ENCODE data around the gene PHF3.

DNA sequence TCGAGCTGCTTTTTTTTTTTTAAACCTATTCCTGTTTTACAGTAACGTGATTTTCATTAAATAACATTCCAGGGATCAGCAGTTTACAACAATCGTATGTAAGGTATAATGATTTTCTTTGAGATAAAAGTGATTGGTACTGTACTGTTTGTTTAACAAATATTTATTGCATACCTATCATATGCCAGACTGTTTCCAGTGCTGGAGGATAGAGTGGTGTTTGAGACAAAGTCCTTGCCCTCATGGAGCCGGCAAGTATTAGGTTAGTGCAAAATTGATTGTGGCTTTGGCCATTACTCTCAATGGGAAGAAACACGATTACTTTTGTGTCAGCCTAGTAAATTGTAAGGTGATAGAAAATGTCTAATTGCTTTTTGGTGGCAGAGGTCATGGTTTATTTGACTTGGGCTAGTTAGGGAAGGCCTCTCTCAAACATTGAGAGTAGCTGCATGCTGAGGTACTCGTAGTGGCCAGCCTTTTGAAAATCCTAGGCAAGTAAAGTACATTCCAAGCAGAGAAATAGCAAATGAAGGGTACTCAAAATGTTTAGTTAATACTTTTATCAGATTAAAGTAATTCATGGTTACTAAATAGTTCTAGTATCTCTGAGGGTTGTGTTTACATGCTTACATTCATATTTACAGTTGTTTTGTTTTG lies 35.6 kb downstream of the PHF3 start:
- TF ChIP-seq, protein P1, sequence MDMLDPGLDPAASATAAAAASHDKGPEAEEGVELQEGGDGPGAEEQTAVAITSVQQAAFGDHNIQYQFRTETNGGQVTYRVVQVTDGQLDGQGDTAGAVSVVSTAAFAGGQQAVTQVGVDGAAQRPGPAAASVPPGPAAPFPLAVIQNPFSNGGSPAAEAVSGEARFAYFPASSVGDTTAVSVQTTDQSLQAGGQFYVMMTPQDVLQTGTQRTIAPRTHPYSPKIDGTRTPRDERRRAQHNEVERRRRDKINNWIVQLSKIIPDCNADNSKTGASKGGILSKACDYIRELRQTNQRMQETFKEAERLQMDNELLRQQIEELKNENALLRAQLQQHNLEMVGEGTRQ (CRISPR knock-in tag; IDR thresholded peaks at IDR 0.05), result no peak
- TF ChIP-seq CTCF (IDR thresholded peaks at IDR 0.05), result no peak
- no peak for TF ChIP-seq ZNF121 (CRISPR knock-in tag; IDR thresholded peaks at IDR 0.05)
- no peak for TF ChIP-seq JUN (CRISPR knock-in tag; IDR thresholded peaks at IDR 0.05)
- no peak for TF ChIP-seq MLX (CRISPR knock-in tag; IDR thresholded peaks at IDR 0.05)
- no peak for TF ChIP-seq ZNF263 (CRISPR knock-in tag; IDR thresholded peaks at IDR 0.05; ENCODE audit: low read depth)
